GM12878 (cell line): ENCODE results near the gene PLA2G3. TPM values are rescaled to one million over a fixed set of nuclear protein-coding genes. Genes with fewer than 3 reads are reported as not detected.

Experiments used
- ATAC-seq: fragments of 200-7000 bp; cut with Tn5 transposase; 3 replicates; pipeline ENCODE4 v1.9.1; 2020; ENCODE audit warnings: mild to moderate bottlenecking, moderate library complexity
- BruUV-seq: library from RNA; stranded (reverse); fragments of 400-500 nt; replicated peaks from 2 replicates; lab custom pipeline; 2021; lab: Mats Ljungman, UMichigan
- CTCF ChIA-PET: fragments of 300-600 bp; sonication (Branson Sonifier 250); formaldehyde crosslinking; extraction: SDS; loops from one replicate; lab custom pipeline; 2021; ENCODE audit warnings: inconsistent platforms; lab: Yijun Ruan, JAX
- POLR2A ChIA-PET: fragments of 350-600 bp; formaldehyde crosslinking; extraction: SDS; loops from one replicate; lab custom pipeline; 2021; ENCODE audit warnings: inconsistent platforms; lab: Charles Lee
- RAD21 ChIA-PET: fragments of 300-600 bp; sonication (Branson Sonifier 250); formaldehyde crosslinking; loops from one replicate; lab custom pipeline; 2023; ENCODE audit warnings: antibody characterized with exemption; ENCODE audit not compliant: unreplicated experiment; lab: Charles Lee
- SMC1A ChIA-PET: fragments of 300-600 bp; sonication (Branson Sonifier 250); formaldehyde crosslinking; loops from one replicate; lab custom pipeline; 2023; ENCODE audit not compliant: unreplicated experiment, uncharacterized antibody; lab: Charles Lee
- DNase-seq: peaks from one replicate; pipeline ENCODE4 v3.0.0-alpha.2; 2011; ENCODE audit warnings: low read depth, low spot score
- FAIRE-seq: peaks from 3 replicates; lab custom pipeline; 2011; peaks lifted over from hg19 to GRCh38; lab: Jason Lieb, UNC
- H2AFZ ChIP-seq: 2 replicates; pipeline ENCODE4 v1.6.0; 2011; ENCODE audit warnings: low read depth, low read length, control low read depth; ENCODE audit not compliant: control insufficient read depth
- H3K27ac ChIP-seq: 2 replicates; pipeline ENCODE4 v1.5.1; 2011; ENCODE audit warnings: control low read depth; ENCODE audit not compliant: control insufficient read depth, insufficient read depth
- H3K27me3 ChIP-seq, 2 experiments: replicated peaks in 1 of 2; 2 replicates each; pipeline versions ENCODE4 v1.6.0 to v1.6.1; 2011; ENCODE audit warnings: low read length in 1 of 2; ENCODE audit not compliant: control insufficient read depth in 2 of 2, insufficient read depth in 2 of 2
- H3K36me3 ChIP-seq, 2 experiments: 2 replicates each; pipeline ENCODE4 v1.5.1; 2011; ENCODE audit warnings: low read length in 1 of 2; ENCODE audit not compliant: control insufficient read depth in 2 of 2, insufficient read depth in 2 of 2
- H3K4me1 ChIP-seq: 2 replicates; pipeline ENCODE4 v1.6.1; 2011; ENCODE audit warnings: mild to moderate bottlenecking, low read length, moderate library complexity, mixed read lengths; ENCODE audit not compliant: control insufficient read depth, insufficient read depth
- H3K4me2 ChIP-seq: 2 replicates; pipeline ENCODE4 v1.6.0; 2011; ENCODE audit warnings: control low read depth; ENCODE audit not compliant: control insufficient read depth, insufficient read depth
- H3K4me3 ChIP-seq: fragments of 200-600 bp; sonication (generic); 2 replicates; pipeline ENCODE4 v1.5.1; 2016
- H3K79me2 ChIP-seq: 2 replicates; pipeline ENCODE4 v1.6.0; 2011; ENCODE audit warnings: low read length; ENCODE audit not compliant: control insufficient read depth, insufficient read depth
- H3K9ac ChIP-seq: 2 replicates; pipeline ENCODE4 v1.8.0; 2011; ENCODE audit warnings: low read length, control low read depth, mixed read lengths; ENCODE audit not compliant: control insufficient read depth, insufficient read depth
- H3K9me3 ChIP-seq: replicated peaks from 3 replicates; pipeline ENCODE4 v1.5.1; 2011; ENCODE audit warnings: mild to moderate bottlenecking, low read length; ENCODE audit not compliant: control insufficient read depth, insufficient read depth
- H4K20me1 ChIP-seq: 2 replicates; pipeline ENCODE4 v1.6.0; 2011; ENCODE audit not compliant: control insufficient read depth, insufficient read depth
- CEBPB ChIP-seq, 2 experiments: fragments of 150-350 bp in 1 of 2; IDR thresholded peaks; 2 replicates each; pipeline ENCODE4 v1.6.1; 2012 to 2014; ENCODE audit warnings: low read depth in 2 of 2, low read length in 2 of 2, borderline replicate concordance in 1 of 2, inconsistent platforms in 1 of 2
- CTCF ChIP-seq, 3 experiments: IDR thresholded peaks in 2 of 3; conservative IDR thresholded peaks in 1 of 3; 2 replicates each; pipeline ENCODE4 v1.5.1; 2011; ENCODE audit warnings: low read depth in 3 of 3, low read length in 3 of 3, mild to moderate bottlenecking in 3 of 3, control low read depth in 2 of 3, moderate library complexity in 2 of 3, inconsistent platforms in 1 of 3, mixed read lengths in 1 of 3; ENCODE audit not compliant: control insufficient read depth in 2 of 3, insufficient read depth in 1 of 3; ENCODE audit errors: extremely low read depth in 1 of 3
- HDAC6 ChIP-seq: fragments of 200-600 bp; sonication (generic); IDR thresholded peaks from one replicate; pipeline ENCODE4 v1.8.0; 2017; ENCODE audit warnings: antibody characterized with exemption; ENCODE audit not compliant: unreplicated experiment
- IKZF1 ChIP-seq: fragments of 450-650 bp; conservative IDR thresholded peaks from 2 replicates; pipeline ENCODE4 v1.6.1; 2017; ENCODE audit warnings: antibody characterized with exemption, mild to moderate bottlenecking
- JUNB ChIP-seq: IDR thresholded peaks from 2 replicates; pipeline ENCODE4 v1.6.1; 2016; ENCODE audit warnings: antibody characterized with exemption, mild to moderate bottlenecking
- NR2C1 ChIP-seq: fragments of 450-650 bp; IDR thresholded peaks from 2 replicates; pipeline ENCODE4 v1.6.1; 2017; ENCODE audit warnings: antibody characterized with exemption, mild to moderate bottlenecking, moderate library complexity
- NR2C2 ChIP-seq: IDR thresholded peaks from 2 replicates; pipeline ENCODE4 v1.6.1; 2011; ENCODE audit warnings: borderline replicate concordance, low read depth; ENCODE audit not compliant: control insufficient read depth, insufficient read length
- NR2F1 ChIP-seq: fragments of 450-650 bp; conservative IDR thresholded peaks from 2 replicates; pipeline ENCODE4 v1.6.1; 2017; ENCODE audit warnings: mild to moderate bottlenecking
- RAD21 ChIP-seq: IDR thresholded peaks from 2 replicates; pipeline ENCODE4 v1.6.1; 2011; ENCODE audit warnings: mild to moderate bottlenecking, low read depth, low read length, moderate library complexity; ENCODE audit not compliant: insufficient read depth
- SIN3A ChIP-seq: IDR thresholded peaks from 2 replicates; pipeline ENCODE4 v1.6.1; 2012; ENCODE audit warnings: low read depth, low read length, improper control_type of control experiment
- SMC3 ChIP-seq: IDR thresholded peaks from 2 replicates; pipeline ENCODE4 v1.6.1; 2011; ENCODE audit warnings: low read length, improper control_type of control experiment, borderline replicate concordance
- SREBF1 ChIP-seq: IDR thresholded peaks from 2 replicates; pipeline ENCODE4 v1.6.1; 2012; ENCODE audit warnings: mild to moderate bottlenecking, low read length
- YY1 ChIP-seq: IDR thresholded peaks from 2 replicates; pipeline ENCODE4 v1.6.1; 2011; ENCODE audit warnings: low read depth, mild to moderate bottlenecking, low read length
- WGBS: methylation state at CpG from one replicate; pipeline ENCODE4 v1.1.6; 2016; ENCODE audit warnings: low lambda C conversion rate; ENCODE audit not compliant: insufficient replicate concordance, insufficient coverage; ENCODE audit errors: missing lambda C conversion rate; 5-methylcytosine and 5-hydroxymethylcytosine counted together
- in situ Hi-C: fragments of 300-500 bp; cut with MboI; formaldehyde crosslinking; loops from 9 replicates; pipeline ENCODE4 v1.14.3; 2018; ENCODE audit warnings: mixed read lengths
- intact Hi-C: fragments of 100-400 bp; cut with micrococcal nuclease; formaldehyde crosslinking; loops from one replicate; pipeline ENCODE4 v1.14.2; 2022; ENCODE audit not compliant: unreplicated experiment
- polyA plus RNA-seq, 11 experiments: library from polyadenylated mRNA; depleted of rRNA in 4 of 11; unstranded in 6 of 11; stranded (reverse) in 5 of 11; fragments of >200 nt; fragmentation: Nextera tagmentation in 4 of 11; fragmentation: Illumina TruSeq in 1 of 11; extraction: Ambion mirVana in 4 of 11; extraction: Trizol in 1 of 11; gene quantifications; 1 replicate in 1 of 11; 2 replicates in 10 of 11; pipeline versions ENCODE4 v1.2.1 to v1.2.3, GENCODE V29; 2011 to 2016; ENCODE audit warnings: inconsistent platforms in 2 of 11, missing spikeins in 2 of 11, low read depth in 1 of 11
- total RNA-seq, 4 experiments: library from RNA; depleted of rRNA in 3 of 4; stranded (reverse); fragments of >200 nt in 3 of 4; fragmentation: Illumina TruSeq in 1 of 4; extraction: Trizol in 1 of 4; gene quantifications; 2 replicates each; pipeline versions ENCODE4 v1.2.1 to v1.2.3, GENCODE V29; 2013 to 2021

The PLA2G3 gene
- total and polyA plus RNA-seq, 10 of the 15 experiments (the other 5 are each of a cell fraction or from before 2014, with no cell fraction given) = 0.04 TPM; not detected in 9

GRCh38 chr22:31089160-31090100 is 50.9 kb downstream of the PLA2G3 start:
- CTCF ChIA-PET = interaction anchor here (0.6 to 1.7 kb wide), 5 partner anchors 170 to 494 kb away, joined by 3 to 5 read pairs (median 4); no protein-coding TSS in a partner anchor
- H3K9me3 ChIP-seq = no peaks in the 10 kb centered on the region
- H3K27ac ChIP-seq = no peak overlapping the region
- no TSS peak for BruUV-seq
- intact Hi-C loops (loop anchor here (1.0 to 10.0 kb wide), 5 partner anchors 60 to 455 kb away; partner anchors contain the start of genes PIK3IP1 and SLC35E4), in situ Hi-C loops (no loop called here)
- H3K9ac ChIP-seq = no peak overlapping the region
- H3K4me3 ChIP-seq = no peak overlapping the region
- SMC1A ChIA-PET = no interaction called here
- no peak overlapping the region for H3K4me2 ChIP-seq
- no peaks in the 10 kb centered on the region for H4K20me1 ChIP-seq
- POLR2A ChIA-PET = no interaction called here
- FAIRE-seq (no peak), ATAC-seq (peak; percentile 15; the same call in 1 of the 3 replicates), DNase-seq (no peak)
- H3K79me2 ChIP-seq = peaks cover 2% of the 10 kb centered on the region
- H3K4me1 ChIP-seq = peaks cover 3% of the 10 kb centered on the region
- H2AFZ ChIP-seq = peak overlapping the region; percentile 17; the same call in 1 of the 2 replicates
- WGBS = 22% methylated on average over 9 of the region's 9 CpGs
- H3K27me3 ChIP-seq = no peaks in the 10 kb centered on the region
- peak; percentile 48 for TF ChIP-seq NR2C1
- TF ChIP-seq CTCF (IDR thresholded peaks at IDR 0.05 in 2 of 3, conservative IDR thresholded peaks at IDR 0.05 in 1 of 3; ENCODE audit: control insufficient read depth in 2 of 3, extremely low read depth in 1 of 3, insufficient read depth in 1 of 3, low read depth in 3 of 3, low read length in 3 of 3) = peak; percentile 81 to 89 (median 87)
- no peak for TF ChIP-seq HDAC6
- TF ChIP-seq SMC3 = peak; percentile 66; the same call in 1 of the 2 replicates
- TF ChIP-seq JUNB = no peak
- no peak for TF ChIP-seq NR2C2
- 0 out of 2 replicates have a peak, but pooled peaks have one; percentile 23 for TF ChIP-seq IKZF1
- TF ChIP-seq YY1 = 0 out of 2 replicates have a peak, but pooled peaks have one; percentile 34
- no peak for TF ChIP-seq SREBF1
- TF ChIP-seq CEBPB (IDR thresholded peaks at IDR 0.05; ENCODE audit: borderline replicate concordance in 1 of 2, low read depth in 2 of 2, low read length in 2 of 2) = no peak
- peak; percentile 69 for TF ChIP-seq RAD21
- peak; percentile 79 for TF ChIP-seq NR2F1
- no peak for TF ChIP-seq SIN3A
- RAD21 ChIA-PET = interaction anchor here (1.1 kb wide), 1 partner anchor 141 kb away, joined by 3 read pairs; no protein-coding TSS in a partner anchor
- peaks cover 0 to 10% of the 10 kb centered on the region in 2 experiments; a peak in 2 of 4 replicates for H3K36me3 ChIP-seq
